NCI-H345 treated with DMSO at 0.1 percent for 48 hours (cell line): ENCODE data around the gene PPRC1.
A peak's percentile ranks its signal among the peaks of the same experiment; 100 is the strongest.

Source experiments
- DNase-seq: peaks from one replicate; lab custom pipeline; 2025; ENCODE audit not compliant: unreplicated experiment; lab: John Stamatoyannopoulos, UW

PPRC1 gene, protein sequence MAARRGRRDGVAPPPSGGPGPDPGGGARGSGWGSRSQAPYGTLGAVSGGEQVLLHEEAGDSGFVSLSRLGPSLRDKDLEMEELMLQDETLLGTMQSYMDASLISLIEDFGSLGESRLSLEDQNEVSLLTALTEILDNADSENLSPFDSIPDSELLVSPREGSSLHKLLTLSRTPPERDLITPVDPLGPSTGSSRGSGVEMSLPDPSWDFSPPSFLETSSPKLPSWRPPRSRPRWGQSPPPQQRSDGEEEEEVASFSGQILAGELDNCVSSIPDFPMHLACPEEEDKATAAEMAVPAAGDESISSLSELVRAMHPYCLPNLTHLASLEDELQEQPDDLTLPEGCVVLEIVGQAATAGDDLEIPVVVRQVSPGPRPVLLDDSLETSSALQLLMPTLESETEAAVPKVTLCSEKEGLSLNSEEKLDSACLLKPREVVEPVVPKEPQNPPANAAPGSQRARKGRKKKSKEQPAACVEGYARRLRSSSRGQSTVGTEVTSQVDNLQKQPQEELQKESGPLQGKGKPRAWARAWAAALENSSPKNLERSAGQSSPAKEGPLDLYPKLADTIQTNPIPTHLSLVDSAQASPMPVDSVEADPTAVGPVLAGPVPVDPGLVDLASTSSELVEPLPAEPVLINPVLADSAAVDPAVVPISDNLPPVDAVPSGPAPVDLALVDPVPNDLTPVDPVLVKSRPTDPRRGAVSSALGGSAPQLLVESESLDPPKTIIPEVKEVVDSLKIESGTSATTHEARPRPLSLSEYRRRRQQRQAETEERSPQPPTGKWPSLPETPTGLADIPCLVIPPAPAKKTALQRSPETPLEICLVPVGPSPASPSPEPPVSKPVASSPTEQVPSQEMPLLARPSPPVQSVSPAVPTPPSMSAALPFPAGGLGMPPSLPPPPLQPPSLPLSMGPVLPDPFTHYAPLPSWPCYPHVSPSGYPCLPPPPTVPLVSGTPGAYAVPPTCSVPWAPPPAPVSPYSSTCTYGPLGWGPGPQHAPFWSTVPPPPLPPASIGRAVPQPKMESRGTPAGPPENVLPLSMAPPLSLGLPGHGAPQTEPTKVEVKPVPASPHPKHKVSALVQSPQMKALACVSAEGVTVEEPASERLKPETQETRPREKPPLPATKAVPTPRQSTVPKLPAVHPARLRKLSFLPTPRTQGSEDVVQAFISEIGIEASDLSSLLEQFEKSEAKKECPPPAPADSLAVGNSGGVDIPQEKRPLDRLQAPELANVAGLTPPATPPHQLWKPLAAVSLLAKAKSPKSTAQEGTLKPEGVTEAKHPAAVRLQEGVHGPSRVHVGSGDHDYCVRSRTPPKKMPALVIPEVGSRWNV (N-terminal part only)

DNA sequence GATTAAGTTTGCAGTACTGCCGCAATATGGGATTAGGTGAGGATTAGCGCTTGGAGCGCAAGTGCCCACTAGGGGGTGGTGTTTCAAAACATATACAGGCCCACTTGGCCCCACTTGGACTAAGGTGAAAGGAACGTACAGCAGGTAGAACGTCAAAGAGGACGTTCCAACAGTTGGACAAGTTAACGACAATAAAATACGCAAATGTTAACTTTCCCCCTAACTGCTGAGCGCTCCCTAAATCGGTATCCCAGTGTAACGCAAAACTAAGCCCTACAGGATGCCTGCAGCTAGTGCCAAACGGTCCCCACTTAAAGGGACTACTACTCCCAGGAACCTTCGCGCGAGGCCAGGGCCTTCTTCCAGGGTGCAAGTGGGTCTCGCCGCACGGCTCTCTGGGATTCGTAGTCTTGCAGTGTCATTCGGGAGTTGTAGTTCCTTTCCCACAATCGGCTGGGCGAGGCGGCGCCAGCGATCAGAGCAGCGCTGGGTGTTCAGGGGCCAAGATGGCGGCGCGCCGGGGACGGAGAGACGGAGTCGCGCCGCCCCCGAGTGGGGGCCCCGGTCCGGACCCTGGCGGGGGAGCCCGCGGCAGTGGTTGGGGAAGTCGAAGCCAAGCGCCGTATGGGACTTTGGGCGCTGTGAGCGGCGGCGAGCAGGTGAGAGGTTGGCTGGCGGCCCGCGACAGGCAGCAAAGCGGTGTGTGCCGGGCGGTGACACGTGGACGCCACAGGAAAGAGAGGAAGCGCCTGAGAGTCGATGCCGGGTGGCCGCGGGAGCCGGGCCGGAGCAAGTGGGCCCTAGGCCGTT, at the start of gene PPRC1:
TSS of gene PPRC1 (plus strand) at position 478 of the 810 bp plus-strand sequence. CDS start at position 507, 29 bp downstream.
- DNase-seq: peak; percentile 93

DNA sequence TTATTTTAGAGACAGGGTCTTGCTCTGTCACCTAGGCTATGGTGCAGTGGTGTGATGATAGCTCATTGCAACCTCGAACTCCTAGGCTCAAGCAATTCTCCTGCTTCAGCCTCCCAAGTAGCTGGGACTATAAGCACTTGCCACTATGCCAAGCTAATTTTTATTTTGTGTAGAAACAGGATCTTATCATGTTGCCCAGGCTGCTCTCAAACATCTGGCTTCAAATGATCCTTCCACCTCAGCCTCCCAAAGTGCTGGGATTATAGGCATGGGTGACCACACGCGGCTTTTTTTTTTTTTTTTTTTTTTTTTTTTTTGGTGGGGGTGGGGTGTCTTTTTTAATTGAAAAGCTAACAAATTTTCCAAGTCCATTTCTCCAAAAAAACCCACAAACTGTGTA, 49.3 kb upstream of the PPRC1 start:
- no peak for DNase-seq

DNA sequence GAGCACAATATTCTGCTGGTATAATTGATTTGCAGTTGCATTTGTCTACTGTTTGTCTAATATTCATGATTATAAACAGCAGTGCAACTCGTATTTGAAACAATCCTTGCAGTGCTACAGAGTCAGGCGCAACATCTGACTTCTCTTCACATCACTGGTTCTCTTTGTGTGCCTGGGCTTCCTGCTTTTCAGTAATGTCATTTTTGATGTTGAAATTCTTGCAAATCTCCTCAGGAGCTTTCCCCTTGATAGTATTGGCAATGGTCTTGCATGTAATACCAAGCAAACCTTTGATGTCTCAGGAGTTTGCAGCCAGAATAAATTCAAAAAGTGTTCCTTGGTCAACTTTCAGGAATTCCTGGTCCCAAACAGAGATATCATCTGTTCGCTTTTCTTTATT, 47.5 kb upstream of the PPRC1 start:
- DNase-seq: no peak

DNA sequence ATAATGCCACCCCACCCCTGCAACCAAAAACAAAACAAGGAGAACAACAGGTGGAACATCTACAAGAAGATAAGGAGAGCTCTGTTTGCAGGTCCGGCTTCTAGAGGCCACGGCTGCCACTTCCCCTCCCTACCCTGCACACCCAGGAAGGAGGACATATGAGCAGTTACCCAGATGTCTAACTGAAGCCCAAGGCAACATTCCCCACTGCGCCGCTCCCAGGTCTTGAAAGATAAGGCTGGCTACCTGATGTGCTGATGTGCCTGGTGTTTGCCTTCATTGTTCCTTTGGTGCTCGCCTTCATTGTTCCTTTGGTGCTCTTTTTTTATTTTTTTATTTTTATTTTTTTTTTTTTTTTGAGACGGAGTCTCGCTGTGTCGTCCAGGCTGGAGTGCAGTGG, 46.6 kb upstream of the PPRC1 start:
- DNase-seq: no peak

DNA sequence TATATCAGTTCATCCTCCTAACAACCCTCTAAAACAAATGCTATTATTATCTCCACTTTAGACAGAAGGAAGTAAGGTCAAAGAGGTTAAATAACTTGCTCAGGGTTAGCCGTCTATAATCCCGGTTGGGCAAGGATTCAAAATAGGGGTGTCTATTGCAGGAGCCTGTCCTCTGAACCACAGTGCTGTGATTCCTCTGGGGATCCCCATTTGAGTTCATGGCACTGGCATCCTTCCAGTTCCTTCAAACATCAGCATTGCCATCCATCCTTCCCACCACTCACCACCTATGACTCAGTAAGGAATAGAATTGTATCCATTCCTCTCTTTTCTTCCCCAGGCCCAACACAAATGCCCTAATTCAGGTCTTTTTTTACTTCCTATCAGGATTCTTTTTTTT, 42.1 kb upstream of the PPRC1 start:
- DNase-seq: no peak

DNA sequence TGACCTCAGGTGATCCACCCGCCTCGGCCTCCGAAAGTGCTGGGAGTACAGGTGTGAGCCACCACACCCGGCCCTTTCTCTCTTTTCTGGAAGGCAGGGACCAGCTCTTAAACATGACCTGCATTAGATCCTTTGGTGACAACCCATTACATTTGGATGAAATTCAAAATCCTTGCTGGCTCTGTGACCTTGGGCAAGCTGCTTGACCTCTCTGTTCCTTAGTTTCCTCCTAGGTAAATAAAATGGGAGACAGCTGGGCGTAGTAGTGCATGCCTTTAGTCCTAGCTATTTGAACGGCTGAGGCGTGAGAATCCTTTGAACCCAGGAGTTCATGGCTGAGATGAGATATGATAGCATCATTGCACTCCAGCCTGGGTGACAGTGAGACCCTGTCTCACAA, 36.4 kb upstream of the PPRC1 start:
- no peak for DNase-seq

DNA sequence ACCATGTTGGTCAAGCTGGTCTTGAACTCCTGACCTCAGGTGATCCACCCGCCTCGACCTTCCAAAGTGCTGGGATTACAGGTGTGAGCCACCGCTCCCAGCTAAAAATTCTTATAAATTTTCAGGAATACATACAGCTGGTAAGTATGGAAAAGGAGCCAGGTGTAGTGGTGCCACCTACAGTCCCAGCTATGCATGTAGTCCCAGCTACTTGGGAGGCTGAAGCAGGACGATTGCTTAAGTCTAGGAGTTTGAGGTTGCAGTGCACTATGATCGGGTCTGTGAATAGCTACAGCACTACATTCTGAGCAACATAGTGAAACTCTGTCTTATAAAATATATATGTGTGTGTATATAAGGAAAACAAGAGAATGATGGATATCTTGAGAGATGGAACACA, 31.7 kb upstream of the PPRC1 start:
- no peak for DNase-seq

DNA sequence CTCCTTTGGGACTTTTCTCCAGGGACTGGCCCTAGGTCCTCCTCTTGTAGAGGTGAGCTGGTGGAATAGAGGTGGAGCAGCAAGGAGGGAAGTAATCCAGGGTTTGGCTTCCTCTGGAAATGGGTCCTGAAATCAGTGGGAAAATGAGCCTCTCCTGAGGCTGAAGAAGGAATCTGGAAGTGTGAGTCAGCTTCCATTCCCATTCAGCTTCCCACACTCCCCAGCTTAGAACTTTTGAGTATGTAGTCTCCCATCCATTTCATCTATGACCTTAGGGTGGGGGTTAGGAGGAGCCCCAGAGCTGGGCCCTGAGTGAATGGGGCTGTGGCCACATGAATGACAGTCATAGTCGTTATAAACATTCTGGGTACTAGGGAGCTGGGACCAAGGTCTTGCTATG, 30.4 kb upstream of the PPRC1 start:
- DNase-seq: no peak

DNA sequence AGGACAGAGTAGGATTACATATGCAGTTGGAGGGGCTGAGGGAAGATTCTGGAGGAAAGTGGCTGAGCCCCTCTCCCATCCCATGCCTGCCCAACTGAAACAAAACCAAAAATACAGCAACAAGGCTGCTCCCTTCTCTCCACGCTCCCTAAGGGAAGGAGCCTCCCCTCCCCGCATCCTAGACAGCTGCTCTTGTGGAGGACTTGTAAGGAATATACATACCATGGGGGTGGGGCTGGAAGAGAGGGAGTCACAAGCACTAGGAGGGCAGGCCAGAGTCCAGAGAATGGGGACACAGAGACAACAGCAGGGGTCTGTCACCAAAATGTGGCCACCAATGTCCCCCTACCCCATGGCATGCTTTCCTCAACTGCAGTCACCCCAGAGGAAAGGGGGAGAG, 25.8 kb upstream of the PPRC1 start:
- no peak for DNase-seq

DNA sequence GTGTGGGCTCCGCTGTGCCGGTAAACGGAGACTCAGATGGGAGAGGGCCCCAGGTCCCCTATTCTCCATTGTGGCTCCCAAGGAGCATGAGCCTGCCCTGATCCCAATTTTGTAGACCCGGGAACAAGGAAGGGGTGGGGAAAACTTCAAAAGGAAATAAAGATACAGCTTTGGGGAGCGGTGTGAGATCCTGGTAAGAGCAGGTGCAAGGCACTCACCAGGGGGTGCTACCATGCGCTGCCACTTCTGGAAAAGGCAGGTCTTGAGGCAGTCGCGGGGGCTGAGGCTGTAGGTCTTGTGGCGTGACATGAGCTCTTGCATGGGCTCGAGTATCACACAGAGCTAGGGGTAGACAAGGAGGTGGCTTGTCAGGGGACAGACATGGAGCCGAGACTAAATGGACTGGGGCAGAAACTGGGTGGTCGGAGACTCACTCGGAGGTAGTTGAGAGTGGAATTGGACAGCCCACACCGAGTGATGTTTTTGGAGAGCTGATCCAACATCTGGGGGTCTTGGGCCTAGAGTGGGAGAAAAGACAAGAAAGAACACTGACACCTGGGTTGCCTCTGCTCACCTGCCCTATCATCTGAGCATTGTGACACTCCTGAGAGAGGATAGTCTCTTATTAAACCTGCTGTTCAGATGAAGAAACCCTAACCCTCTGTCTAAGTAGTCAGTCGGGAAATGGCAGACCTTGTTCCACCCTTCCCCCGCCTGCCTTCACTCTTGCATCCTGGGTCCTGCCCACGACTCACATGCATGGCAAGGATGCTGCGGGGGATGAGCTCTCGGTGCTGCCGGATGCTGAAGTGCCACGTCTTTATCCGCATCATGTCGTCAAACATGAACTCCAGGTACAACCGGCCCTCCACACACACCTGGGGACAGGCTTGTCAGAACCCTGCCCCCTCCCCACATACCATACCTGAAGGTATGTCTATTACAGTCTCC, 23.4 kb upstream of the PPRC1 start:
- DNase-seq: no peak

DNA sequence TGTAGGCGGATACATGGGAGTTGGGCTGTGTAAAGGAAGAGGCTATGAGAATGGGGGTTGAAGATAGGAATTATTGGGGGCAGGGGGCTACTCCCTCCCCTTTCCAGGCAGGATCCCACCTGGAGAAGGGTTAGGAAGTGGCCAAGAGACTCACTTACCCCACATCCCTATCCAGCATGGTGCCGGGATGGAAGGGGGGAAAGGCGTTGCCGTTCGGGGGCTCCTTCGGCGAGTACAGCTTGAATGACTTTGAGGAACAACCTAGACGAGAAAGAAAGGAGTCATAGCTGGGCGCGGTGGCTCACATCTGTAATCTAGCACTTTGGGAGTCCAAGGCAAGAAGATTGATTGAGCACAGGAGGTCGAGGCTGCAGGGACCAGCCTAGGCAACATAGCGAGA, 21.6 kb upstream of the PPRC1 start:
- no peak for DNase-seq

DNA sequence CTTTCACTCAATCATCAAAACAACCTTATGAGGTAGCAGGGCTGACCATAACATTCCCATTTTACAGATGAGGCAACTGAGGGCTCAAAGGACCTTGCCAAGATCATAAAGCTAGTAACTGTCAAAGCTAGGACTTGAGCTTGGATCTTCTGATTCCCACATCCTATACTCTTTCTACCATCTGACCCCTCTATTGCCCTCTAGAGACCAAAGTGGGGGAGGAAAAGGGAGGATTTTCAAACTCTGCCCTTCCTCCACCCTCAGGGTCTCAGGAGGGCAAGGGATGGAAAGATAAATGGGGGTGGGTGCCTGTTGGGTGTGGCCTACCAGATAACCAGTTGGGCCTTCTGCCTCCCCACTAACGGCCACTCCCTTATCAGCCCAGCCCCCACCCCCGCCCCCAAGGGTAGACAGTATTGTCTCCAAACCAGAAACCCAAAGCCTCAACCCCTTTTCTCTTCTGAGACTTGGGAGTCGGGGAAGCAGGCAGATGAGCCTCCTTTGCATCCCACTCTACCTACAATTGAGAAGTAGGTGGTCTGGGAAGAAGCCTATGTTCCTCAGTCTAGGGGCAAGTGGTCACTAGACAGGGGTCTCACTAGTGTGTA, 20.5 kb upstream of the PPRC1 start:
- no peak for DNase-seq

DNA sequence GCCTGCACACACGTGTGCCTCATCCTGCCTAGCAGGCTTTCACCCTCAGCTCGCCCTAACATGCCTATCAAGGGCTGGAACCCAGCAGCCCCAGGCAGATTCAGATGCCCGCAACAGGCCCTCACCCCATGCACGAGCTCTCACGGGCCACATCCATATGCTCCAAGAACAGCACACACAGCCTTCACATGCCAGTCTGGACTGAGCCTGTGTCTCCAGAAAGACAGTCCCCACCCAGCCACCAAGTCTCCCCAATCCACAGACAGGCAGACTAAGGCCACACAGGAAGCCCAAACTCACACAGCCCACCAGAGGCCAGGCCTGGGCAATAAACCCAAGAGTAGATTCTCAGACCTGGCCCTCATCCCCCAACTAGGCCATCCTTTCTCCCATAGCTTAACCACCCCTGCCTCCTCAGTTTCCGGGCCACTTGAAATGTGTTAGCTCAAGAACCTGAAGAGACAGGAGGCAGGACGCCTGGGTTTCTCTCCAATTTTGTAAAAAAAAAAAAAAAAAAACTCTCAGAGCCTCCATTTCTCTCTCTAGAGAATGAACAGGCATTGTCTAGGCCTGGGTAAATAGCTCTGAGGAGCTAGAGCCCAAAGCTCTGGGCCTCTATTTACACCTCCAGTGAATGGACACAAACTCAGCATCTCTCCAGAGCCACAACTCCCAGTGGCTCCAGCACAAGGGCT, 19.4 kb upstream of the PPRC1 start:
- no peak for DNase-seq

DNA sequence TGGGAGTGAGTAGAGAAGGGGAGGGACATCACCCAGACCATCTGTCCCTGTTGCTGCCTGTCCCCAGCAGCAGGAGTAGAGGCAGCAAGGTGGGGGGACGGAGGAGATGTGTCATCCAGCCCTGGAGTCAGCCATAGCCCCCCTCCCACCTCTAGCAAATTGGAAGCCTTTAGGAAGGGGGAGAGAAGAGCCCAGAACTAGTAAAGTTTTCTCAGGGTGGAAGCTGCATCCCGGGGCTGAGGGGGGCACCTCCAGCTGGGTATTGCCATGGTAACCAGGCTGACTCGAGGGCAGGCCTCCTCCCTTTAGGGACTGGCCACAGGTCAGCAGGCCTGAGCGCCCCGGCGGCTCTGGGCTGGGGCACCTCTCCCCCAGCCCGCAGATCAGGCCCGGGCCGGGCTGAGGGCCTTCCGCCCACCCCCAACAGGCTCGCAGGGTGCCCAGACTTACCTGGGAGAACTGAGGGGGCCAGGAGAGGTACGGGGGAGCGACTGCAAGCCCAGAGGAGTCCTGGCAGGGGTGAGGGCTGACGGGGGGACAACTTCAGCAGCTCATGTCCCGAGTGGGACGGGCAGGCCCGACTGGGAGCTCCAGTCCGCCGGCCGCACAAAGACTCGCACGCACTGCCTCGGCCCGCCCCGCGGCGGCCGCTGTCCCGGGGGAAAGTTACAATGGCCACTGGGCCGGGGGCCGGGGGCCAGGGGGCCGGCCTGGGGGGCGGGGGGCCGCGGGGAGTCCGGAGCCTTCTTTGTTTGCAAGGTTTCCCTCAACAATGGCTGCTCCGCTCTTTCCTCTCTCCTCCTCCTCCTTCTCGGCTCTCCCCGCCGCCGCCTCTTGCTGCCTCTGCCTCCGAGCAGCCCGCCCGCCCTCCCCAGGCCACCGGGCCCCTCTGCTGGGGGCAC, 18.6 kb upstream of the PPRC1 start:
- no peak for DNase-seq

DNA sequence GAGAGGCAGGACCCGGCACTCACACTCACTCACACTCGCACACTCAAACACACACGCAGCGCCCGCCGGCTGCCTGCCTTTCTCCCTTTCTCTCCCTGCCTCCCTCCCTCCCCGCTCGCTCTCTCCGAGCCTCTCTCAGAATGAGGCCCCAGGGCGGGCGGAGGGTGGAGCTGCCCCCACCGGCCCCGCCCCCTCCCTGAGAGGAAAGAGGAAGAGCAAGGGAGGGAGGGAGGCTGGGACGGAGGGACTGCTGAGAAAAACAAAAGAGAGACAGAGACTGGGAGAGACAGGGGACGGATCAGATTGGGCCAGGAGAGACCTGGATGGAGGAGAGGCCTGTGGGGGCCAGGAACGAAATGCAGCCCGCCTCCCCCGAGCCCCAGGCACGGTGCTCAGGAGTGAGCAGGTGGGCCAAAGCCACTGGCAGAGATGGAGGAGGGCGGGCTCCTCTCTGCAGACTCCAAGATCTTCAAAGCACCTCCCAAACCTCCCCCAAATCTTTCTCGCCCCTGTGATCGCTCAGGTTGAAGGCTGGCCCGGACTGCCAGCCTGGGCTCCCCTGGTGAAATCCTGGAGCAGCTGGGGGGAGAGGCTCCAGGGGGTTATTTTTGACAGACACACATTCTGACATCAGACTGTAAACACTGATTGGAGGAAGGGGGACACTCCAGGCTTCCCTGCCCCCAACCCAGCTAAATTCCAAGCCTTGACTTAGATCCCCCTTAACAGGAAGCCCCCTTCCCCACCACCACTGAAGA, 17.8 kb upstream of the PPRC1 start:
- peak; percentile 43 for DNase-seq

DNA sequence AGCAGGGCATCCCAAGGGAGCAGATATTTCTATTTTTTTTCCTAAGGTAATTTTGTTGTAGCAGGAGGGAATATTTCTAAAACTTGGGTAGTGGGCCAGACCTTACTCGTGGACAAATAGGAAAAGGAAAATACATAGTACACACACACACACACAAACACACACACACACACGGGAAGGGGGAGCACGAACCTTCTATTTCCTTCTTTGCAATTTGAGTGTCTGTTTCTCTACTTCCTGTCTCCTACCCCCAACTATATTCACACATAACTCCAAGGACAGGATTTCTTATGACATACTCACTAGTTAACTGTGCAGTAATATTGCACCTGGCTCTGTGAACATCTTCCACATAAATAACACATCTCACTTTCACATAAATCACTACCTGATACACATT, 17.1 kb upstream of the PPRC1 start:
- no peak for DNase-seq

DNA sequence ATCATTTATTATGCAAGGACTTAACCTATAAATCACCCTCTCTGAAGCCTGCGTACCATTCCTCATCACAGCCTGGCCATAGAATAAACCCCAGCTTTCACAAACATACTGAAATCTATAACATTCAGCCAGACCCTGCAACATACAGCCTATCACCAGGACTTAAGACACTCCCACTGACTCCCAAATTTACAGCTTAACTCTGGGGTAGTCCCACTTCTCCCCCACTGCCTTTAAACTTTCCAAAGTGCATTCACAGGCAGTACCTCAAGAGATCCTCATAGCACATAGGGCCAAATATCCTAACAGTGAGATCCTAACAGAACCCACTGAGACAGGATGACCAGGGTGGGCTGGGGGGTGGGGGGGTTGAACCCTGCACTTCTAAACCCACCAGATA, 16.2 kb upstream of the PPRC1 start:
- no peak for DNase-seq
